Measurements from ENCODE around the gene PTPN20.

PTPN20 gene

GRCh38 chr10:47015404-47015803 is 104.2 kb downstream of the PTPN20 start:
- no peak for FAIRE-seq
- no peak for DNase-seq (ENCODE audit: insufficient read length, low spot score)
- TF ChIP-seq, protein P1, sequence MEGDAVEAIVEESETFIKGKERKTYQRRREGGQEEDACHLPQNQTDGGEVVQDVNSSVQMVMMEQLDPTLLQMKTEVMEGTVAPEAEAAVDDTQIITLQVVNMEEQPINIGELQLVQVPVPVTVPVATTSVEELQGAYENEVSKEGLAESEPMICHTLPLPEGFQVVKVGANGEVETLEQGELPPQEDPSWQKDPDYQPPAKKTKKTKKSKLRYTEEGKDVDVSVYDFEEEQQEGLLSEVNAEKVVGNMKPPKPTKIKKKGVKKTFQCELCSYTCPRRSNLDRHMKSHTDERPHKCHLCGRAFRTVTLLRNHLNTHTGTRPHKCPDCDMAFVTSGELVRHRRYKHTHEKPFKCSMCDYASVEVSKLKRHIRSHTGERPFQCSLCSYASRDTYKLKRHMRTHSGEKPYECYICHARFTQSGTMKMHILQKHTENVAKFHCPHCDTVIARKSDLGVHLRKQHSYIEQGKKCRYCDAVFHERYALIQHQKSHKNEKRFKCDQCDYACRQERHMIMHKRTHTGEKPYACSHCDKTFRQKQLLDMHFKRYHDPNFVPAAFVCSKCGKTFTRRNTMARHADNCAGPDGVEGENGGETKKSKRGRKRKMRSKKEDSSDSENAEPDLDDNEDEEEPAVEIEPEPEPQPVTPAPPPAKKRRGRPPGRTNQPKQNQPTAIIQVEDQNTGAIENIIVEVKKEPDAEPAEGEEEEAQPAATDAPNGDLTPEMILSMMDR (IDR thresholded peaks at IDR 0.05; ENCODE audit: insufficient read depth, missing control alignments): no peak

- FAIRE-seq: no peak
- TF ChIP-seq, protein P1 (IDR thresholded peaks at IDR 0.05; ENCODE audit: insufficient read depth, missing control alignments): no peak
- DNase-seq (ENCODE audit: insufficient read length, low spot score): no peak
Measured at GRCh38 chr10:47016564-47016963, 105.3 kb downstream of the PTPN20 start.

GRCh38 chr10:47018026-47018735 is 107.0 kb downstream of the PTPN20 start:
- TF ChIP-seq, protein P1 (IDR thresholded peaks at IDR 0.05; ENCODE audit: insufficient read depth, missing control alignments): no peak
- FAIRE-seq: no peak
- no peak for DNase-seq (ENCODE audit: insufficient read length, low spot score)

- DNase-seq (ENCODE audit: insufficient read length, low spot score): no peak
- no peak for FAIRE-seq
- TF ChIP-seq, protein P1 (IDR thresholded peaks at IDR 0.05; ENCODE audit: insufficient read depth, missing control alignments): no peak
Measured at GRCh38 chr10:47019155-47020145, 108.2 kb downstream of the PTPN20 start.

DNA sequence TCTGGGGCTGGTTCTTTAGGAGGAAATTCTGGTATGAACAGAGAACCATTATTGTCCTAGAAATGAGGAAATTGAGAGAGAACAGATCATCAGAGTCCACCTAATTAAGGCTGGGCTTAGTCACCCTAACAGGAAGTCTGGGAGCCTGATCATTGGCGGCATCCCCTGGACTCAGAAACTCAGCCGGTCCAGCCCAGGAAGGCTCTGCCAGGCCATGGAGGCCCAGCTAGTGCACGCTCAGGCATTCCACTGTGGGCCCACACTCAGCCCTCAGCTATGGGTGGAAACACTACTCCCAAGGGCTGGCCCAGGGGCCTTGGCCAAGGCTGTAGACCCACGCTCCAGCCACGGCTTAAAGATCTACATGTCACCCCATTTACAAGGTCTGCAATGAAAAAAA is 109.2 kb downstream of the PTPN20 start:
- TF ChIP-seq, protein P1 (IDR thresholded peaks at IDR 0.05; ENCODE audit: insufficient read depth, missing control alignments): no peak
- DNase-seq (ENCODE audit: insufficient read length, low spot score): no peak
- no peak for FAIRE-seq

- TF ChIP-seq, protein P1 (IDR thresholded peaks at IDR 0.05; ENCODE audit: insufficient read depth, missing control alignments): no peak
- no peak for FAIRE-seq
- DNase-seq (ENCODE audit: insufficient read length, low spot score): peak; percentile 8
Measured at GRCh38 chr10:47021850-47022249, 110.6 kb downstream of the PTPN20 start.
